OCI-LY7 (cell line): ENCODE results near the gene ABCA2. TPM values are rescaled to one million over a fixed set of nuclear protein-coding genes. Genes with fewer than 3 reads are reported as not detected.

Experiments used
- BruUV-seq: library from RNA; stranded (reverse); fragments of 400-500 nt; replicated peaks from 2 replicates; lab custom pipeline; 2021; lab: Mats Ljungman, UMichigan
- CTCF ChIA-PET: fragments of 300-600 bp; sonication (Branson Sonifier 250); formaldehyde crosslinking; loops from one replicate; lab custom pipeline; 2022; ENCODE audit warnings: antibody characterized with exemption; ENCODE audit not compliant: unreplicated experiment; lab: Charles Lee
- POLR2A ChIA-PET: fragments of 300-600 bp; sonication (Branson Sonifier 250); formaldehyde crosslinking; loops from one replicate; lab custom pipeline; 2022; ENCODE audit warnings: antibody characterized with exemption; lab: Charles Lee
- DNase-seq: peaks from one replicate; pipeline ENCODE4 v3.0.0-alpha.2; 2015; ENCODE audit warnings: low spot score
- H2AFZ ChIP-seq: fragments of 200-600 bp; sonication (generic), shearing (Covaris generic); 2 replicates; pipeline ENCODE4 v1.6.1; 2014; ENCODE audit warnings: mild to moderate bottlenecking, antibody characterized with exemption, low read length, moderate library complexity
- H3K27ac ChIP-seq: fragments of 200-600 bp; sonication (generic); 2 replicates; pipeline ENCODE4 v1.5.1; 2014; ENCODE audit warnings: mixed run types, low read depth, mild to moderate bottlenecking, moderate library complexity, low read length, inconsistent platforms; ENCODE audit not compliant: poor library complexity, severe bottlenecking
- H3K36me3 ChIP-seq: fragments of 200-600 bp; sonication (generic); 2 replicates; pipeline ENCODE4 v1.6.1; 2014; ENCODE audit warnings: mild to moderate bottlenecking, antibody characterized with exemption, low read length, moderate library complexity, mixed read lengths; ENCODE audit not compliant: insufficient read depth
- H3K4me1 ChIP-seq: fragments of 200-600 bp; sonication (generic); 2 replicates; pipeline ENCODE4 v1.5.1; 2014; ENCODE audit warnings: mild to moderate bottlenecking, low read length; ENCODE audit not compliant: insufficient read depth, poor library complexity, severe bottlenecking
- H3K4me2 ChIP-seq: fragments of 200-600 bp; sonication (generic); 2 replicates; pipeline ENCODE4 v1.6.1; 2014; ENCODE audit warnings: mild to moderate bottlenecking, low read length
- H3K4me3 ChIP-seq: fragments of 200-600 bp; sonication (generic); 2 replicates; pipeline ENCODE4 v1.5.1; 2014; ENCODE audit warnings: mild to moderate bottlenecking, low read depth, low read length; ENCODE audit not compliant: poor library complexity, severe bottlenecking
- H3K79me2 ChIP-seq: fragments of 200-600 bp; sonication (generic); 2 replicates; pipeline ENCODE4 v1.6.1; 2016; ENCODE audit warnings: low read depth, mild to moderate bottlenecking, low read length, moderate library complexity, mixed read lengths; ENCODE audit not compliant: insufficient read depth
- H3K9me2 ChIP-seq: fragments of 200-600 bp; sonication (generic); 2 replicates; pipeline ENCODE4 v1.6.1; 2016; ENCODE audit warnings: mild to moderate bottlenecking, low read length, mixed read lengths; ENCODE audit not compliant: insufficient read depth
- H3K9me3 ChIP-seq: fragments of 200-600 bp; sonication (generic); 2 replicates; pipeline ENCODE4 v1.6.1; 2014; ENCODE audit warnings: mild to moderate bottlenecking, mixed run types, low read length, mixed read lengths
- H4K20me1 ChIP-seq: fragments of 200-600 bp; sonication (generic); 2 replicates; pipeline ENCODE4 v1.6.1; 2014; ENCODE audit warnings: mild to moderate bottlenecking, antibody characterized with exemption, low read length, moderate library complexity, mixed read lengths; ENCODE audit not compliant: insufficient read depth
- EZH2phosphoT487 ChIP-seq: fragments of 200-600 bp; sonication (generic); IDR thresholded peaks from 2 replicates; pipeline ENCODE4 v1.6.1; 2018; ENCODE audit warnings: low read depth, borderline replicate concordance, mild to moderate bottlenecking, mixed run types, antibody characterized with exemption, low read length, moderate library complexity, mixed read lengths
- intact Hi-C: fragments of 100-400 bp; cut with micrococcal nuclease; formaldehyde crosslinking; loops from one replicate; pipeline ENCODE4 v1.10.0; 2022; ENCODE audit not compliant: unreplicated experiment
- total RNA-seq, 2 experiments: library from RNA; depleted of rRNA in 1 of 2; stranded (reverse); fragments of >200 nt in 1 of 2; shearing (Covaris generic) in 1 of 2; gene quantifications; 2 replicates each; pipeline ENCODE4 v1.2.3, GENCODE V29; 2014 to 2022
- TF ChIP-seq, protein P1 (sequence below): fragments of 200-600 bp; sonication (generic); conservative IDR thresholded peaks from 2 replicates; pipeline ENCODE4 v1.5.1; 2014; ENCODE audit warnings: mild to moderate bottlenecking, antibody characterized with exemption, low read length, moderate library complexity, mixed read lengths

Gene ABCA2
- total RNA-seq, 2 experiments from 2014 or later, result 4.1 to 10.6 TPM

DNA sequence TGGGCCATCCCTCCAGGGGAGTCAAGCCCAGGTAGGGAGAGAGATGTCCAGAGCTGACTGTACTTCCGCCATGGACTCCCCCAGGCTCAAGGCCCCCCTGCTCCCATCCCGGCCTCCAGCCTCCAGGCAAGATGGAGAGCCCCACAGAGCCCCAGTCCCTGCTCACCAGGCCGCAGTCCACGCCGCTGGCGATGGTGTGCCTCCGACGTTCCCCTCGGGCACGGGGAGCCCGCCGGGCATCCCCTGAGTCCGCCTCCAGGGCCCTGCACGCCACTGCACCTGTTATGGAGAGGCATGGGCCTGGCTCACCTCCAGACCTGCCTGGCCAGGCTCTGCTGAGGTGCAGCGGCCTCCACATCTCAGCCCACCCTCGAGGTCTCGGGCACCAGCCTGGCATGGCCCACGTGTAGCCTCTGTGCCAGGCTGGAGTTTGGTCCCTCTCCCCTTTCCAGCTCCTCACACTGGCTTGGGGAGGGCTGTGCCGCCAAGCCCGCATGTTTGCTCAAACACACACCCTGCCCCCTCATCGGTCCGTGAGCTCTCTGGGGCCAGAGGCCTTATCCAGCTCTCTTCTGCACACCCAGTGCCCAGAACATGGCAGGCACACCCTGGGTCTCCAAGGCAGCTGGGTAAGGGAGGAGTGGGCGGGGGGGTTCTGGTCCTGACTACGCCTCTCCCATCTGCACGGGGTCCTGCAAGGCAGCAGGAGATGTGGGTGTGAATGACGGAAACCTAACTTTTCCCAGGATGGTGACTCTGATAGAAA, 38.2 kb upstream of the ABCA2 start:
- H3K4me2 ChIP-seq, result no peak overlapping the region
- ChIA-PET CTCF (interaction anchor here (0.9 to 1.0 kb wide), 2 partner anchors 20 to 31 kb away, joined by 3 read pairs; partner anchors contain the start of gene NPDC1), POLR2A (no interaction called here)
- TF ChIP-seq EZH2phosphoT487, result no peak
- TF ChIP-seq, protein P1, sequence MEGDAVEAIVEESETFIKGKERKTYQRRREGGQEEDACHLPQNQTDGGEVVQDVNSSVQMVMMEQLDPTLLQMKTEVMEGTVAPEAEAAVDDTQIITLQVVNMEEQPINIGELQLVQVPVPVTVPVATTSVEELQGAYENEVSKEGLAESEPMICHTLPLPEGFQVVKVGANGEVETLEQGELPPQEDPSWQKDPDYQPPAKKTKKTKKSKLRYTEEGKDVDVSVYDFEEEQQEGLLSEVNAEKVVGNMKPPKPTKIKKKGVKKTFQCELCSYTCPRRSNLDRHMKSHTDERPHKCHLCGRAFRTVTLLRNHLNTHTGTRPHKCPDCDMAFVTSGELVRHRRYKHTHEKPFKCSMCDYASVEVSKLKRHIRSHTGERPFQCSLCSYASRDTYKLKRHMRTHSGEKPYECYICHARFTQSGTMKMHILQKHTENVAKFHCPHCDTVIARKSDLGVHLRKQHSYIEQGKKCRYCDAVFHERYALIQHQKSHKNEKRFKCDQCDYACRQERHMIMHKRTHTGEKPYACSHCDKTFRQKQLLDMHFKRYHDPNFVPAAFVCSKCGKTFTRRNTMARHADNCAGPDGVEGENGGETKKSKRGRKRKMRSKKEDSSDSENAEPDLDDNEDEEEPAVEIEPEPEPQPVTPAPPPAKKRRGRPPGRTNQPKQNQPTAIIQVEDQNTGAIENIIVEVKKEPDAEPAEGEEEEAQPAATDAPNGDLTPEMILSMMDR, result no peak
- DNase-seq, result no peak
- peaks cover 14% of the 10 kb centered on the region; the same call in 1 of the 2 replicates for H3K79me2 ChIP-seq
- H3K27ac ChIP-seq, result no peak overlapping the region
- BruUV-seq, result no TSS peak
- H3K36me3 ChIP-seq, result peaks cover 23% of the 10 kb centered on the region; the same call in 1 of the 2 replicates
- H3K9me2 ChIP-seq, result no peaks in the 10 kb centered on the region
- intact Hi-C loops, result loop anchor here (2.0 kb wide), 1 partner anchor 19 kb away; the partner anchor contains the start of gene NPDC1
- no peaks in the 10 kb centered on the region for H3K9me3 ChIP-seq
- H4K20me1 ChIP-seq, result no peaks in the 10 kb centered on the region
- H3K4me1 ChIP-seq, result peaks cover 21% of the 10 kb centered on the region
- no peak overlapping the region for H3K4me3 ChIP-seq
- H2AFZ ChIP-seq, result no peak overlapping the region

DNA sequence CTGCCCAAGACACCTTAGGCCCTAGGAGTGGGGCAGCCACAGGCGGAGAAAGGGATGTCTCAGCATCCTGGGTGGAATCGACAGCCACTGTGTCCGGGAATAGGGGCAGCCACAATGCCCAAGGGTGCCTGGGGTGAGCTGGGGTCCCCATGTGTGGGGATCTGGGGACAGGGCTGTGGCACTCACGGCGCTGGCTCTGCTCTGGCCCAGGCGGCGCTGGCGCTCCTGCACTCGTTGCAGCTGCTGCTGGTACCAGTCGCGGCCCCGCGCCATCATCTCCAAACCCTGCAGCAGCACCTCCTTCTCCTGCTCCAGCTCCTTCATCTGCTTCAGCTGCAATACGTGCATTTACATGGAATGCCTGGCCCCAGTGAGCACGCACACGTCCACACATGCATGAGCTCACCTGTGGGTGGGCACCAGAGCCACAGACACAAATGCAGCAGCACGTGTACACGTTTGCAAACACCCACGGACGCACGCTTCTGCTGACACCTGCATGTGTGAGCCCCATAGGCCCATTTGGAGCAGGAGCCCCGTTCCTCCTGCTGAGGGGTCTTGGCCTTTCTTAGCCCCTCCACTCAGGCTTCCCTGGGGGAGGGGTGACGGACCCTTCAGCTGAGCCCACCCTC, 37.4 kb upstream of the ABCA2 start:
- no peaks in the 10 kb centered on the region for H3K9me3 ChIP-seq
- POLR2A ChIA-PET, result no interaction called here
- intact Hi-C loops, result no loop called here
- H3K9me2 ChIP-seq, result no peaks in the 10 kb centered on the region
- no peak for DNase-seq
- H3K79me2 ChIP-seq, result peaks cover 14% of the 10 kb centered on the region; the same call in 1 of the 2 replicates
- no peak overlapping the region for H3K27ac ChIP-seq
- CTCF ChIA-PET, result interaction anchor here (0.9 kb wide), 1 partner anchor 19 kb away, joined by 3 read pairs; the partner anchor contains the start of gene NPDC1
- BruUV-seq, result no TSS peak
- H3K4me2 ChIP-seq, result no peak overlapping the region
- H4K20me1 ChIP-seq, result no peaks in the 10 kb centered on the region
- TF ChIP-seq, protein P1, result no peak
- no peak for TF ChIP-seq EZH2phosphoT487
- H3K4me3 ChIP-seq, result no peak overlapping the region
- peaks cover 23% of the 10 kb centered on the region; the same call in 1 of the 2 replicates for H3K36me3 ChIP-seq
- peaks cover 14% of the 10 kb centered on the region for H3K4me1 ChIP-seq
- H2AFZ ChIP-seq, result no peak overlapping the region
